Activated CD8-positive, alpha-beta memory T cell treated with anti-CD3 and anti-CD28 coated beads for 1 hour (primary cell): ENCODE results near the gene CWF19L1.

Source experiments
- DNase-seq, 2 donors: peaks; one replicate each; pipeline ENCODE4 v3.0.0-alpha.2; 2020; ENCODE audit warnings: low read depth in 1 of 2; ENCODE audit errors: extremely low read depth in 1 of 2

CWF19L1 gene

GRCh38 chr10:100184426-100184825 is 83.0 kb downstream of the CWF19L1 start:
- DNase-seq, result no peak

- no peak for DNase-seq
Observed at GRCh38 chr10:100183481-100183880, 84.0 kb downstream of the CWF19L1 start.

GRCh38 chr10:100182908-100183307 is 84.5 kb downstream of the CWF19L1 start:
- DNase-seq, result no peak
